Cerebellar nuclear complex (tissue), 1 donor: ENCODE measurements around the gene MRPS6.
A peak's percentile ranks its signal among the peaks of the same experiment; 100 is the strongest.

Source experiments
- DNase-seq, 2 experiments: peaks; one replicate each; lab custom pipeline; 2025; lab: John Stamatoyannopoulos, UW

The MRPS6 gene

GRCh38 chr21:34100790-34101189 is 27.4 kb downstream of the MRPS6 start:
- no peak for DNase-seq

- no peak for DNase-seq
Observed at GRCh38 chr21:34105947-34106541, 32.7 kb downstream of the MRPS6 start.

- DNase-seq = no peak
Observed at GRCh38 chr21:34107606-34108005, 34.2 kb downstream of the MRPS6 start.

DNA sequence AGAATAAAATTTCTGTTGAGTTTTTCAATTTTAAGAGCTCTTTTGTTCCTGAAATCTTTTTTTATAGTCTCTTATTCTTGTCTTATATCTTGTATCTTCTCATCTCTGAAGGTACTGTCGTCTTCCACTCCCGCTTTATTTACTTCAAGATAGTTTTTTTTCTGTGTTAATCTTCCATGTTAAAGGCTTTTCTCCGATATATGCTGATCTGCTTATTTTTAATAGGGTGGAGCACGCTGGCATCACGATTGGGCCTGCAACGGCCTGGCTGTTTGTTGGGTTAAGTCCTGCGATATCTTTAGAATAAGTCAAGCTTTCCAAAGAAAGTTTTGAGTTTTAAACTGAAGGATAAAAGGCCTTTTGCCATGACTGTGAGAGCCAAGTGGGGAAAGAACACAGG is 35.7 kb downstream of the MRPS6 start:
- no peak for DNase-seq

GRCh38 chr21:34110594-34111202 is 37.3 kb downstream of the MRPS6 start:
- DNase-seq = no peak

DNA sequence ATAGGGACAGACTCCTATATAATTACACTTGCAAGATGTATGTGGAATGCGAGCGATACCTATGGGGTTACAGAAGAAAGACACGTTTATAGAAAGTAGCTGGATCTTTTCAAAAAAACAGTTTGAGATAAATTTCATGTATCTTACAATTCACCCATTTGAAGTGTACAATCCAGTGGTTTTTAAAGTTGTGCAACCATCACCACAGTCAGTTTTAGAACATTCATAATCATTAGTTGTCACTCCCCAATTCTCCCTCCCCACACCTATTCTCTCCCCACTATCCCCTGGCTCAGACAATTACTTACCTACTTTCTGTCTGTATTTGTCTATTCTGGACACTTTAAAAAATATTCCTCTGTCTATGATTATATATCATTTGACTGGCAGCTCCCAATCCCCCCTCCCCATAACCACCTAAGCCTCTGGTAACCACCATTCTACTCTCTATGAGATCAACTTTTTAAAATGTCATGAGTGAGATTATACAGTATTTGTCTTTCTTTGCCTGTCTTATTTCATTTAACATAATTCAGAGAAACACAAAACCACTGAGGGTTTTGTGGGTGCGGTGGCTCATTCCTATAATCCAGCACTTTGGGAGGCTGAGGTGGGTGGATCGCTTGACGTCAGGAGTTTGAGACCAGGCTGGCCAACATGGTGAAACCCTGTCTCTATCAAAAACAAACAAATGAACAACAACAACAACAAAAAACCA is 39.1 kb downstream of the MRPS6 start:
- no peak for DNase-seq

GRCh38 chr21:34113842-34114241 is 40.5 kb downstream of the MRPS6 start:
- DNase-seq = no peak

DNA sequence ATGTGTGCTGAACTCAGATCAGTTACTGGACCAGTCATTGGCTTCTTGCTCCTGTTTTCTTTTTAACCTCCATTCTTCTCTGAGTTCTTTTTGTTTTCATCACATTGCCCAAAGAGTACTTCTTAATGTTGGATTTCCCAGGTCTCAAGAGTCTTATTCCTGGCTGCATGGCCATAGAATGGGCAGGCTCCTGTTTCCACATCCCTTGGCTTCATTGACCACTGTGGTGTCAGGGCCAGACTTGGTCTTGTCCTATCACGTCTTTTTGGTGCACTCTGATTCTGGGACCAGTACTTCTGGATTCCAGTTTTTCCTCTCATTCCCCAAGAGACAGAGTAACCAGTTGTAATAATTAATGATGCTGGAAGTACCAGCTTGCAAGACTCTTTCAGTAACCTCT is 41.8 kb downstream of the MRPS6 start:
- DNase-seq = no peak

GRCh38 chr21:34116569-34116968 is 43.2 kb downstream of the MRPS6 start:
- no peak for DNase-seq

DNA sequence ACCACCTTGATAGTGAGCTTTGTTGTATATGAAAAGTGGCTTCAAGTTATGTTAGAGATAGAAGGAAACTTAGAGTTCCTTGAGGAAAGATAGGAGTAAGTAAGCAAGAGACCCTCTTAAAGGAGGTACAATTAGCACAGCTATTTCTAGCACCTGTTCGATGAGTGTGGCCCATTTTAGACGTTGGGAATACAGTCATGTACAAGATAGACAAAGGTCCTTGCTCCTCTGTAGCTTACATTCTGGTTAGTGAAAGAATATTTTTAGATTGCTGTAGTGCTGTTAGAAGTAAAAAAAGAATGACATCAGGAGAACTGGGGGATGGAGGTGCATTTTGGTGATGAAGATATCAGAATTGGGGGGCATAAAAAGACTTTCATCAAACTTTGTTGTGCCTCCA is 47.5 kb downstream of the MRPS6 start:
- no peak for DNase-seq

DNA sequence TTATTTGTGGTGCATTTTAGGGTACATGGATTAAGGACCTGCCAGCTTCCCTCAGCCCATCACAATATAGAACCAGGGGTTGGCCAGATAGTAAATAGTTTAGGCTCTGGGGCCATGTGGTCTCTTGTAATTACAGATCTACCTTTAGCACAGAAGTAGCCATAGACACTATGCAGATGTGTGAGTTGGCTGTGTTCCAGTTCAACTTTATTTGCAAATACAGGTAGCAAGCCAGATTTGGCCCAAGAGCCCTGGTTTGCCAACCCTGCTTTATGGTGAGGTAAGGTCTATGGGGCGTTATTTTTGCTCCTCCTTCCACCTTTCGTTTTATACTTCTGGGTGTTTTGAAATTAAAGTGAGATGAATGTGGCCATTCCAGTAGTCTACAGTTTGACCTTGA is 48.7 kb downstream of the MRPS6 start:
- no peak for DNase-seq

DNA sequence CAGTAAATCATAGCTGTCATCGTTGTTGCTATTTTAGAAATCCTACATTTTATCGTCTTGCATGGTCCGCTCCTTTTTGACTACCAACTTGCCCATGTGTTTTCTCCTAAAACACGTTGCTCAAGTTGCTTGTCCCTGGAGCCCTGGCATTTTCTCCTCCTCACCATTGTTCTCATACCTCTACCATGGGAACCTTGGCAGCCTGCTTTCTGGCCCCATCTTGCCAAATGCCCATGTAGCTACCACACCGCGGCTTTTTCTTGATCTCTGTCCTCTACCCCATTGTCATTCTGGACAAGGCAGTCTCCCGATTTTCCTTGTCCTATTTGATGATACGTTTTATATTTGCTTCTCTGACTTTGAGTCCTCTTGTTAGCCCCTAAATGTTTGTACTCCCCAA is 50.2 kb downstream of the MRPS6 start:
- no peak for DNase-seq

- DNase-seq = no peak
Observed at GRCh38 chr21:34126269-34126668, 52.9 kb downstream of the MRPS6 start.

DNA sequence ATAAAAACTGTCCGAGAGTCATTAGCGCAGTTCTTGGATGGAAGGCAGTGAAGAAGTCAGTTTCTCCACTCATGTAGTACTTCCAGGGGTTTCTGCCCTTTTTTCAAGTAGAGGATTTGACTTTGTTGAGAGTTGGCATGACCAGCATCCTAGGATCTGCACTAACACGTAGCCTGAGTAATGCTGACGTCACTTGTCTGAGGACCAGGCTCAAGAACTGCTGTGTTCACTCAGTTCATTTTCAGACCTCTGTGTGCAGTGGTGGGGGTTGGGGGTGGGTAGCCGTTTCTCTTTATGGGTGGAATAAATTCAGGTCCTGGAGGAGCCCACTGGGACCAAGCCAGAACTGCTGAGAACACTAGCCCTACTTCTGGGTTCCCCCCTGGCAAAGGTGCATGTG is 53.3 kb downstream of the MRPS6 start:
- DNase-seq = no peak

DNA sequence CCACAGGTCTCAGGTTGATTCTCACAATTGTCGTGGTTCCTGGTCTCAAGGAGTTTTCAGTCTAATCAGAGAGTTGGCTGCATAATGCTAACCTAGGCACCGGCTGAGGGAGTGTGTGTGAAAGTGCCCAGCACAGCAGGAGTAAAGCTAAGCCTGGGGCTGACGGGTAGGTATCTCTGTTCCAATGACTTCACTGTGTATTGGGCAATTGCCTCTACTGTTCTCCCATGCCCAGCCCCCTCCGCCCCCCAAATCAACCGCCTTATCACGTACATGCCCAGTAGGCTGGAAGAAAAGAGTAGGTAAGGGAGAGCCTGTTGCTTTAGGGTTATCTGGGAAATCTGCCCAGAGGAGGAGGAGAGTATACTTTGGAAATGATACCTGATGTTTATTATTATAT is 54.7 kb downstream of the MRPS6 start:
- DNase-seq = no peak

- DNase-seq = no peak
Observed at GRCh38 chr21:34128674-34129038, 55.3 kb downstream of the MRPS6 start.

DNA sequence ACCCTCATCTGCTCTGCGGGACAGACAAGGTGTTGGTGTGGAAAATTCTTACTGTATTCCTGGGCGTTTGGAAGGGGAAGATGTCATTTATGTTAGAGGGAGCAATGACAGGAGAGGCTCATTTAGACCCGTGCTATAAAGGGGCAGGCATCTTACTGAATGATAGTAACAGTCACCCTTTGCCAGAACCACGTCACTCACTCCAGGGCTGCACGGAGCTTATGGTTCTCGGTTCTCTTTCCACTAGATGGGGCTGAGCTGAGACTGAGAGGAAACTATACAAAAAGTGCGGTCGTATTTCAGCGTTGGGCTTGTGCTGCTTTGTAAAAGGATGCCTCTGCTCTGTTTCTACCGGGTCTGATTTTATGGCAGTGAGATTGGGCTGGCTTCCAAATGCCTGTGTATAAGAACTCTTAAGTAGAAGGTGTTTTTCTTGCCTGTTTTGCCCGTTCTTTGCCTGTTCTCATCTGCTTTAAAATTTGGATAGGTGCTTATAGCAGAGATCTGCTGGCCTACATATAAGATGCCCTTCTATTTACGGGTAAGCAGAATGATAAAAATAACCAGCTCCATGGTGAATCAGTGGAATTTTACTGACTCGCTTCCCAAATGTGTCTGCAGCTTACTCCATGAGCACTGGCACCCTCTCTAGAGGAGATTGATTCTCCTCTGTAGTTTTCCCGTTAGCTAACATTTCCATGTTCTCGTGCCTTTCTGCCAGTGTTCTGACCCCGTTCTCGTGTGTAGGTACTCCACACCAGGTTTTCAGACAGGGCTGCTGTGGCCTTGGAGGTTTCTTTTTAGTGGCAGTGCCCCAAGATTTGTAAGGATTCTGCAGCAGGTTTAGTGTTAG is 55.9 kb downstream of the MRPS6 start:
- peak; percentile 61 to 68 for DNase-seq

- DNase-seq = peak in 1 of 2 experiments; percentile 58
Observed at GRCh38 chr21:34129901-34130715, 56.7 kb downstream of the MRPS6 start.

DNA sequence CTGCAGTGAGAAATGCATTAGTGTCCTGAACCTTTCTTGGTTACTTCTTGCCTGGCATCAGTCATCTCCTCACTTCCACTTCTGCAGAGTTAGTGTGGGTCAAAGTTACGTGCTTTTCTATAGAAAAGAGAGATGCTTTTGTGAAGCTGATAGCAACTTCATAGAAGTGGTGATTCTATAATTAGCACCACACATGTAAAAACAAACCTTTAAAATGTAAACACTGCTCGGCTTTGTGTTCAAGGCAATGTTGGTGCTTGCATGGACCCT is 57.3 kb downstream of the MRPS6 start:
- no peak for DNase-seq

- no peak for DNase-seq
Observed at GRCh38 chr21:34131586-34131985, 58.2 kb downstream of the MRPS6 start.

GRCh38 chr21:34132202-34132601 is 58.8 kb downstream of the MRPS6 start:
- no peak for DNase-seq

- DNase-seq = no peak
Observed at GRCh38 chr21:34132926-34133325, 59.5 kb downstream of the MRPS6 start.
